Activated naive CD8-positive, alpha-beta T cell treated with anti-CD3 and anti-CD28 coated beads, Interleukin-2, amount 10 ng/mL, durations not matched to agents 7 days and 5 days (primary cell): ENCODE results near the gene EIF4H. TPM values are rescaled to one million over a fixed set of nuclear protein-coding genes. Genes with fewer than 3 reads are reported as not detected.
"Not testable (repeated sequence)": the region's sequence is repeated elsewhere in the genome, so short reads cannot be mapped to it uniquely, and the experiment has no call there.

Experiments
- ATAC-seq: fragments of 150-1000 bp; cut with Tn5 transposase; one replicate; pipeline ENCODE4 v1.10.0; 2021; ENCODE audit warnings: low read depth, moderate library complexity
- POLR2A ChIA-PET: fragments of 350-600 bp; sonication (Branson Sonifier 250); formaldehyde crosslinking; loops from one replicate; lab custom pipeline; 2021; ENCODE audit warnings: antibody characterized with exemption; lab: Charles Lee
- DNase-seq: peaks from one replicate; pipeline ENCODE4 v3.0.0; 2021
- H3K27ac Mint-ChIP-seq: one replicate; pipeline ENCODE4 v1.8.0; 2022; ENCODE audit warnings: mild to moderate bottlenecking, mixed read lengths
- H3K27me3 Mint-ChIP-seq: one replicate; pipeline ENCODE4 v1.8.0; 2022; ENCODE audit warnings: mild to moderate bottlenecking, moderate library complexity, mixed read lengths
- H3K36me3 Mint-ChIP-seq: one replicate; pipeline ENCODE4 v1.8.0; 2021; ENCODE audit warnings: mild to moderate bottlenecking, mixed read lengths
- H3K4me1 Mint-ChIP-seq: one replicate; pipeline ENCODE4 v1.8.0; 2021; ENCODE audit warnings: mixed read lengths
- H3K4me3 Mint-ChIP-seq: one replicate; pipeline ENCODE4 v1.8.0; 2022; ENCODE audit warnings: mild to moderate bottlenecking, moderate library complexity, mixed read lengths
- H3K9me3 Mint-ChIP-seq: one replicate; pipeline ENCODE4 v1.8.0; 2021; ENCODE audit warnings: mixed read lengths
- total RNA-seq, 2 experiments: library from RNA; stranded (reverse); gene quantifications; one replicate each; pipeline ENCODE4 v1.2.3, GENCODE V29; 2021

The EIF4H gene
- total RNA-seq, 2 experiments from 2014 or later, result 264 to 270 TPM

DNA sequence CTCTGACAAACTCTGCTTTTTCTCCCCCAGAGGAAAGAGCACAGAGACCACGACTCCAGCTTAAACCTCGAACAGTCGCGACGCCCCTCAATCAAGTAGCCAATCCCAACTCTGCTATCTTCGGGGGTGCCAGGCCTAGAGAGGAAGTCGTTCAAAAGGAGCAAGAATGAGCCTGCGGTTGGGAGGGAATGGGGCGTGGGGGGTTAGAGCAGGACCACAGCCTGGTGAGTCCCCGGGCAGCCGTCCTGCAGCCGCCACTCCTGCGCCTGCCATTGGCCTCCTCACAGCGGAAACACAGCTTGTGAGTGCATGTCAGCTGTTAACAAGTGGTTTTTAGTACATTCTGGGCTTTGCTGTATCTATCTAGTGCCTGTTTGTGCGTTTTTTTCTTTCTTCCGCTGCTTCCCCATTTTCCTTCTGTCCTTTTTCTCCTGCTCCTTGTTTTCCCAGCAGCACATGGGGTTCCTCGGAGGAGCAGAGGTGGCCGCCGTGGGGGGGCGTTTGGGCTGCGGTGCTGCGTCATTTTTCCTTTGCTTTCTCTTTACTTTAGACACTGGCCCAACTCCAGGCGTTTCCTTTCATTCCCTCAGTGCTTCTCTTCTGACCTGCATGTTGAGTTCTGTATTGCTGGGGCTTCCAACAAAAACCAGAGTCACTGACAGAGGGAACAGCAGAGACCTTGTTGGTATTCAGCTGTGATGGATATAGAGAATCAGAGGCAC lies 21.1 kb downstream of the EIF4H start:
- H3K36me3 Mint-ChIP-seq, H3K27me3 Mint-ChIP-seq, POLR2A ChIA-PET, H3K9me3 Mint-ChIP-seq: not testable (repeated sequence)
- ATAC-seq (peak; percentile 75), DNase-seq (peak; percentile 46)
- Mint-ChIP-seq H3K4me1 (peaks cover 15% of the 10 kb centered on the region), H3K4me3 (peak overlapping the region; percentile 57), H3K27ac (peak overlapping the region; percentile 82)

GRCh38 chr7:74195968-74196654 lies 22.0 kb downstream of the EIF4H start:
- Mint-ChIP-seq H3K27ac (peak overlapping the region; percentile 70), H3K4me3 (peak overlapping the region; percentile 25), H3K4me1 (peaks cover 15% of the 10 kb centered on the region)
- DNase-seq, H3K27me3 Mint-ChIP-seq, H3K9me3 Mint-ChIP-seq, H3K36me3 Mint-ChIP-seq, ATAC-seq, POLR2A ChIA-PET: not testable (repeated sequence)

- H3K27me3 Mint-ChIP-seq, result no peaks in the 10 kb centered on the region
- POLR2A ChIA-PET, result no interaction called here
- H3K36me3 Mint-ChIP-seq, result peaks cover 5% of the 10 kb centered on the region
- H3K4me3 Mint-ChIP-seq, result no peak overlapping the region
- DNase-seq (no peak), ATAC-seq (no peak)
- H3K9me3 Mint-ChIP-seq, result no peaks in the 10 kb centered on the region
- H3K27ac Mint-ChIP-seq, result no peak overlapping the region
- H3K4me1 Mint-ChIP-seq, result peaks cover 16% of the 10 kb centered on the region
Measured at GRCh38 chr7:74197449-74198124, 23.4 kb downstream of the EIF4H start.

- ATAC-seq (no peak), DNase-seq (no peak)
- Mint-ChIP-seq H3K4me3 (no peak overlapping the region), H3K36me3 (peaks cover 5% of the 10 kb centered on the region), H3K4me1 (peaks cover 21% of the 10 kb centered on the region), H3K27ac (no peak overlapping the region), H3K27me3 (peaks cover 3% of the 10 kb centered on the region), H3K9me3 (no peaks in the 10 kb centered on the region)
- POLR2A ChIA-PET, result no interaction called here
Measured at GRCh38 chr7:74199551-74200355, 25.6 kb downstream of the EIF4H start.

- H3K4me3 Mint-ChIP-seq, result no peak overlapping the region
- H3K27me3 Mint-ChIP-seq, result peaks cover 3% of the 10 kb centered on the region
- H3K4me1 Mint-ChIP-seq, result peaks cover 19% of the 10 kb centered on the region
- POLR2A ChIA-PET, result no interaction called here
- no peaks in the 10 kb centered on the region for H3K36me3 Mint-ChIP-seq
- no peaks in the 10 kb centered on the region for H3K9me3 Mint-ChIP-seq
- DNase-seq (peak; percentile 24), ATAC-seq (no peak)
- H3K27ac Mint-ChIP-seq, result no peak overlapping the region
Measured at GRCh38 chr7:74202841-74203556, 28.8 kb downstream of the EIF4H start.

- no peak overlapping the region for H3K27ac Mint-ChIP-seq
- DNase-seq (no peak), ATAC-seq (no peak)
- POLR2A ChIA-PET, result no interaction called here
- H3K36me3 Mint-ChIP-seq, result no peaks in the 10 kb centered on the region
- H3K27me3 Mint-ChIP-seq, result peaks cover 3% of the 10 kb centered on the region
- peaks cover 19% of the 10 kb centered on the region for H3K4me1 Mint-ChIP-seq
- no peak overlapping the region for H3K4me3 Mint-ChIP-seq
- H3K9me3 Mint-ChIP-seq, result no peaks in the 10 kb centered on the region
Measured at GRCh38 chr7:74203956-74204618, 29.9 kb downstream of the EIF4H start.

- not testable (repeated sequence) for H3K4me3 Mint-ChIP-seq, H3K27me3 Mint-ChIP-seq, H3K36me3 Mint-ChIP-seq, ATAC-seq, DNase-seq, H3K9me3 Mint-ChIP-seq
- Mint-ChIP-seq H3K27ac (peak overlapping the region; percentile 21), H3K4me1 (peaks cover 25% of the 10 kb centered on the region)
- POLR2A ChIA-PET, result interaction anchor here (0.8 to 3.1 kb wide), 4 partner anchors 14 to 195 kb away, joined by 3 to 17 read pairs (median 4); no protein-coding TSS in a partner anchor
Measured at GRCh38 chr7:74206052-74206451, 31.9 kb downstream of the EIF4H start.

DNA sequence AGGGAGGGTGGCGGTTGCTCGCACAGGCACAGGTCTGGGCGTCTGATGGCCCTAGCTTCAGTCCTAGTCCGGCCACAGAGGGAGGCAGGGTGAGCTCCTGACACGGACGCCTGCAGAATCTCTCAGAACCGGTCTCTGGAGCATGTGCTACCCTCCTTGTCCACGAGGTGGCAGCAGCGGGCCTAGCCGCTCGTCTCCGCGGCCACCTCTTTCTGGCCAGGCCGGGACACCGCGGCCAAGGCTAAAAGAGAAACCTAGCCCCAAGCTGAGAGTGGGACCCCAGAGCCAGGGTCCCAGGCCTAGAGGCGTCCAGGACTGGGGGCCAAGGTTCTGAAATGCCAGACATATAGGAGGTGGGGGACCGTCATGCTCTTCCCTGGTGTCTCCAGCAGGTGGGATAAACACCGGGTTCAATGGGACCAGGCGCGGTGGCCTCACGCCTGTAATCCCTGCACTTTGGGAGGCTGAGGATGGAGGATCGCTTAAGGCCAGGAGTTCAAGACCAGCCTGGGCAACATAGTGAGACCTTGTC lies 32.5 kb downstream of the EIF4H start:
- DNase-seq, result peak; percentile 91
- peaks cover 3% of the 10 kb centered on the region for H3K27me3 Mint-ChIP-seq
- H3K36me3 Mint-ChIP-seq, result peaks cover 2% of the 10 kb centered on the region
- POLR2A ChIA-PET, result interaction anchor here (1.2 to 3.1 kb wide), 3 partner anchors 15 to 195 kb away, joined by 3 to 17 read pairs (median 4); no protein-coding TSS in a partner anchor
- H3K9me3 Mint-ChIP-seq, result no peaks in the 10 kb centered on the region
- H3K27ac Mint-ChIP-seq, result peak overlapping the region; percentile 21
- peaks cover 26% of the 10 kb centered on the region for H3K4me1 Mint-ChIP-seq
- peak; percentile 49 for ATAC-seq
- H3K4me3 Mint-ChIP-seq, result peak overlapping the region; percentile 16

DNA sequence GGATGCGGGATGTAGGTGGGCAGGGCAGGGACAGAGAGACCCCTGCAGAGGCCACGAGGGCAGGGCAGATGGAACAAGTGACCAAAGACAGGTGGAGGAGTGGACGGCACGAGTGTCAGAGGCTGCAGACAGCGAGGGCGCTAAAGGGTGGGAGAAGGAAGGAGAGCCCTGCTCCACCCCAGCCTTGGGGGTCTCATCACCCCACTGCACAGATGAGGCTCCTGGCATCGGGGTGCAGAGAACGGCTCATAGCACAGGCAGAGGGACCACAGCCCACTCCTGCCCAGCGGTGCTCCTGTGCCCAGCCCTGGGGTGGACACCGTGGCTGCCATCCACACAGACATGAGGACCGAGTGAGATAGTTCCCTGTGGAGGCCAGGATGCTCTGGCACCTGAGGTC lies 33.4 kb downstream of the EIF4H start:
- DNase-seq, result peak; percentile 32
- Mint-ChIP-seq H3K9me3 (no peaks in the 10 kb centered on the region), H3K4me1 (peaks cover 27% of the 10 kb centered on the region), H3K27me3 (peaks cover 3% of the 10 kb centered on the region), H3K27ac (no peak overlapping the region), H3K36me3 (peaks cover 4% of the 10 kb centered on the region), H3K4me3 (no peak overlapping the region)
- POLR2A ChIA-PET, result interaction anchor here (0.6 to 3.1 kb wide), 4 partner anchors 10 to 195 kb away, joined by 3 to 17 read pairs (median 4); no protein-coding TSS in a partner anchor
- ATAC-seq, result no peak

DNA sequence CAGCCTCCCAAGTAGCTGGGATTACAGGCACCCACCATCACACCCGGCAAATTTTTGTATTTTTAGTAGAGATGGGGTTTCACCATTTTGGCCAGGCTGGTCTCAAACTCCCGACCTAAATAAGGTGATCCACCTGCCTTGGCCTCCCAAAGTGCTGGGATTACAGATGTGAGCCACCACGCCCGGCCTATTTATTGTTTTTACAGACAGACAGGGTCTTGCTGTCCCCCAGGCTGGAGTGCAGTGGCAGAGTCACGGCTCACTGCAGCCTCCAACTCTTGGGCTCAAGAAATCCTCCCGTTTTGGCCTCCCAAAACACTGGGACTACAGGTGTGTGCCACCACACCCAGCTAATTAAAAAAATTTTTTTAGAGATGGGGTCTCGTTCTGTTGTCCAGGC lies 34.1 kb downstream of the EIF4H start:
- DNase-seq, result peak; percentile 21
- H3K27ac Mint-ChIP-seq, H3K9me3 Mint-ChIP-seq, ATAC-seq, H3K36me3 Mint-ChIP-seq, H3K27me3 Mint-ChIP-seq, H3K4me3 Mint-ChIP-seq: not testable (repeated sequence)
- peaks cover 23% of the 10 kb centered on the region for H3K4me1 Mint-ChIP-seq
- POLR2A ChIA-PET, result interaction anchor here (1.2 to 3.1 kb wide), 2 partner anchors 9 to 193 kb away, joined by 3 to 17 read pairs; no protein-coding TSS in a partner anchor

DNA sequence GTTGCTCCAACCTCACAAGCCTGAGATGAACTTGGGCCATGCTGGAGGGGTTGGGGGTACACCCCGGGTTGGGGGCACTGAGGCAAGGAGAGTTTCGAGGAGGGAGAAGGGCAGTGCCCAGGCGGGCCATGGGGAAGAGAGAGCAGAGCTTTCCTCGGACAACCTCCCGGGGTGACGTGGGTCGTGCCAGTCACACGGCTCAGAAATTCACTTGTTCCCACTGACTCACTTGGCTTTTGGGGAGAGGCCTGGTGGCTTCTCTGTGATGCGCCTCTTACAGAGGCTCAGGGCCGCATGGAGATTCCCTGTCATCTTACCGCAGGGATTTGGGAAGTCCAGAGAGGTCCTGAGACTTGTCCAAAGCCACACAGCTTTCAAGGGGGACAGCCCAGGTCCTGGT lies 38.5 kb downstream of the EIF4H start:
- no peaks in the 10 kb centered on the region for H3K27me3 Mint-ChIP-seq
- no peaks in the 10 kb centered on the region for H3K9me3 Mint-ChIP-seq
- H3K36me3 Mint-ChIP-seq, result peaks cover 6% of the 10 kb centered on the region
- DNase-seq (peak; percentile 28), ATAC-seq (no peak)
- H3K4me3 Mint-ChIP-seq, result no peak overlapping the region
- no peak overlapping the region for H3K27ac Mint-ChIP-seq
- H3K4me1 Mint-ChIP-seq, result peaks cover 25% of the 10 kb centered on the region
- POLR2A ChIA-PET, result no interaction called here
